ENCODE measurements around the gene TPM2.

- no peak for TF ChIP-seq EP300 (IDR thresholded peaks at IDR 0.05; ENCODE audit: low read depth)
- TF ChIP-seq CTCF (IDR thresholded peaks at IDR 0.05) = no peak
- TF ChIP-seq POLR2A (IDR thresholded peaks at IDR 0.05) = no peak
Observed at GRCh38 chr9:35679766-35680330, 9.9 kb downstream of the TPM2 start.
